DND-41 (cell line): Measurements from ENCODE around the gene FOXI1.

Experiments
- EZH2 ChIP-seq: IDR thresholded peaks from 3 replicates; pipeline ENCODE4 v1.6.1; 2012; ENCODE audit warnings: borderline replicate concordance, low read depth, mild to moderate bottlenecking, moderate library complexity, low read length, inconsistent platforms; ENCODE audit not compliant: severe bottlenecking
- TF ChIP-seq, protein P1 (sequence below): IDR thresholded peaks from 2 replicates; pipeline ENCODE4 v1.5.1; 2012; ENCODE audit warnings: borderline replicate concordance, low read length, moderate library complexity, mild to moderate bottlenecking; ENCODE audit not compliant: poor library complexity, severe bottlenecking; ENCODE audit errors: extremely low read depth

- TF ChIP-seq, protein P1, sequence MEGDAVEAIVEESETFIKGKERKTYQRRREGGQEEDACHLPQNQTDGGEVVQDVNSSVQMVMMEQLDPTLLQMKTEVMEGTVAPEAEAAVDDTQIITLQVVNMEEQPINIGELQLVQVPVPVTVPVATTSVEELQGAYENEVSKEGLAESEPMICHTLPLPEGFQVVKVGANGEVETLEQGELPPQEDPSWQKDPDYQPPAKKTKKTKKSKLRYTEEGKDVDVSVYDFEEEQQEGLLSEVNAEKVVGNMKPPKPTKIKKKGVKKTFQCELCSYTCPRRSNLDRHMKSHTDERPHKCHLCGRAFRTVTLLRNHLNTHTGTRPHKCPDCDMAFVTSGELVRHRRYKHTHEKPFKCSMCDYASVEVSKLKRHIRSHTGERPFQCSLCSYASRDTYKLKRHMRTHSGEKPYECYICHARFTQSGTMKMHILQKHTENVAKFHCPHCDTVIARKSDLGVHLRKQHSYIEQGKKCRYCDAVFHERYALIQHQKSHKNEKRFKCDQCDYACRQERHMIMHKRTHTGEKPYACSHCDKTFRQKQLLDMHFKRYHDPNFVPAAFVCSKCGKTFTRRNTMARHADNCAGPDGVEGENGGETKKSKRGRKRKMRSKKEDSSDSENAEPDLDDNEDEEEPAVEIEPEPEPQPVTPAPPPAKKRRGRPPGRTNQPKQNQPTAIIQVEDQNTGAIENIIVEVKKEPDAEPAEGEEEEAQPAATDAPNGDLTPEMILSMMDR = no peak
- TF ChIP-seq EZH2 = no peak
These were observed 27.3 kb downstream of the FOXI1 start for GRCh38 chr5:170132976-170133448.
